PFSK-1 (cell line): Measurements from ENCODE around the gene TRPV4.

Experiments used
- FOXP2 ChIP-seq: optimal IDR thresholded peaks from 2 replicates; pipeline ENCODE3; 2011; ENCODE audit warnings: borderline replicate concordance, control low read depth, inconsistent platforms; ENCODE audit not compliant: insufficient read depth; ENCODE audit errors: extremely low read length, extremely low read depth
- POLR2AphosphoS5 ChIP-seq: IDR thresholded peaks from 2 replicates; pipeline ENCODE4 v1.6.1; 2012; ENCODE audit warnings: low read depth, mild to moderate bottlenecking, control low read depth, low read length, moderate library complexity
- REST ChIP-seq, 2 experiments: IDR thresholded peaks; 2 replicates each; pipeline versions ENCODE4 v1.6.1 to v1.8.0; 2011 to 2012; ENCODE audit warnings: low read depth in 2 of 2, low read length in 2 of 2, control low read depth in 1 of 2, inconsistent platforms in 1 of 2, mild to moderate bottlenecking in 1 of 2, moderate library complexity in 1 of 2; ENCODE audit not compliant: insufficient read depth in 1 of 2
- SIN3A ChIP-seq: IDR thresholded peaks from 2 replicates; pipeline ENCODE4 v1.6.1; 2012; ENCODE audit warnings: mild to moderate bottlenecking, low read length, moderate library complexity, borderline replicate concordance; ENCODE audit not compliant: insufficient read depth
- TAF1 ChIP-seq: IDR thresholded peaks from 2 replicates; pipeline ENCODE4 v1.6.1; 2012; ENCODE audit warnings: low read length, control low read depth, borderline replicate concordance; ENCODE audit not compliant: insufficient read depth

The TRPV4 gene

GRCh38 chr12:109744026-109744425 is 89.2 kb downstream of the TRPV4 start:
- no peak for TF ChIP-seq FOXP2
- TF ChIP-seq TAF1, result no peak
- TF ChIP-seq REST (IDR thresholded peaks at IDR 0.05; ENCODE audit: insufficient read depth in 1 of 2, low read depth in 2 of 2, low read length in 2 of 2), result no peak
- TF ChIP-seq POLR2AphosphoS5, result no peak
- no peak for TF ChIP-seq SIN3A

- TF ChIP-seq POLR2AphosphoS5 (no peak), FOXP2 (no peak), REST (IDR thresholded peaks at IDR 0.05; ENCODE audit: insufficient read depth in 1 of 2, low read depth in 2 of 2, low read length in 2 of 2) (no peak), TAF1 (no peak), SIN3A (no peak)
Measured at GRCh38 chr12:109743076-109743910, 89.9 kb downstream of the TRPV4 start.

GRCh38 chr12:109741970-109742703 is 91.1 kb downstream of the TRPV4 start:
- TF ChIP-seq TAF1 (no peak), POLR2AphosphoS5 (no peak), REST (IDR thresholded peaks at IDR 0.05; ENCODE audit: insufficient read depth in 1 of 2, low read depth in 2 of 2, low read length in 2 of 2) (no peak), FOXP2 (no peak), SIN3A (no peak)

GRCh38 chr12:109741286-109741969 is 91.8 kb downstream of the TRPV4 start:
- no peak for TF ChIP-seq TAF1
- TF ChIP-seq SIN3A, result no peak
- no peak for TF ChIP-seq REST (IDR thresholded peaks at IDR 0.05; ENCODE audit: insufficient read depth in 1 of 2, low read depth in 2 of 2, low read length in 2 of 2)
- no peak for TF ChIP-seq FOXP2
- no peak for TF ChIP-seq POLR2AphosphoS5
